H9 (cell line): ENCODE data around the gene TNK2. TPM values are rescaled to one million over a fixed set of nuclear protein-coding genes. Genes with fewer than 3 reads are reported as not detected.

Experiments
- DNase-seq: peaks from one replicate; pipeline ENCODE4 v3.0.0-alpha.2; 2017
- H2AFZ ChIP-seq: one replicate; pipeline ENCODE4 v1.6.1; 2013; ENCODE audit warnings: mild to moderate bottlenecking, low read length, control low read depth, moderate library complexity
- H2AK5ac ChIP-seq: 2 replicates; pipeline ENCODE4 v1.6.1; 2013; ENCODE audit warnings: low read length, control low read depth, mixed read lengths; ENCODE audit not compliant: insufficient read length
- H2BK120ac ChIP-seq: one replicate; pipeline ENCODE4 v1.6.1; 2013; ENCODE audit warnings: low read depth, mild to moderate bottlenecking, low read length, control low read depth, inconsistent platforms; ENCODE audit not compliant: poor library complexity, severe bottlenecking
- H2BK12ac ChIP-seq: 2 replicates; pipeline ENCODE4 v1.6.1; 2013; ENCODE audit warnings: low read length, control low read depth, mixed read lengths, low read depth; ENCODE audit not compliant: insufficient read length
- H2BK15ac ChIP-seq: 2 replicates; pipeline ENCODE4 v1.6.1; 2013; ENCODE audit warnings: low read depth, low read length, control low read depth
- H2BK20ac ChIP-seq: one replicate; pipeline ENCODE4 v1.6.1; 2013; ENCODE audit warnings: low read depth, mild to moderate bottlenecking, low read length, control low read depth, inconsistent platforms; ENCODE audit not compliant: poor library complexity, severe bottlenecking
- H2BK5ac ChIP-seq: 2 replicates; pipeline ENCODE4 v1.6.1; 2013; ENCODE audit warnings: low read length, control low read depth, mixed read lengths; ENCODE audit not compliant: insufficient read length
- H3K14ac ChIP-seq: 2 replicates; pipeline ENCODE4 v1.6.1; 2013; ENCODE audit warnings: low read length, control low read depth; ENCODE audit not compliant: insufficient read depth
- H3K18ac ChIP-seq: 2 replicates; pipeline ENCODE4 v1.6.1; 2013; ENCODE audit warnings: low read depth, mild to moderate bottlenecking, mixed read lengths, low read length, control low read depth; ENCODE audit not compliant: insufficient read length
- H3K23ac ChIP-seq: 2 replicates; pipeline ENCODE4 v1.6.1; 2013; ENCODE audit warnings: low read length, control low read depth, mixed read lengths, low read depth; ENCODE audit not compliant: insufficient read length
- H3K23me2 ChIP-seq: 2 replicates; pipeline ENCODE4 v1.6.1; 2013; ENCODE audit warnings: low read depth, mild to moderate bottlenecking, mixed read lengths, low read length, control low read depth; ENCODE audit not compliant: insufficient read length, poor library complexity, severe bottlenecking
- H3K27ac ChIP-seq: 2 replicates; pipeline ENCODE4 v1.5.1; 2013; ENCODE audit warnings: low read length, control low read depth, mixed read lengths, low read depth; ENCODE audit not compliant: insufficient read length
- H3K27me3 ChIP-seq: 2 replicates; pipeline ENCODE4 v1.6.1; 2013; ENCODE audit warnings: low read length, control low read depth, inconsistent platforms; ENCODE audit not compliant: insufficient read depth
- H3K4ac ChIP-seq: 2 replicates; pipeline ENCODE4 v1.6.1; 2013; ENCODE audit warnings: low read depth, mild to moderate bottlenecking, control low read depth, inconsistent platforms, low read length, moderate library complexity
- H3K4me1 ChIP-seq: 2 replicates; pipeline ENCODE4 v1.6.1; 2013; ENCODE audit warnings: low read length, control low read depth, inconsistent platforms; ENCODE audit not compliant: insufficient read depth
- H3K4me2 ChIP-seq: 2 replicates; pipeline ENCODE4 v1.6.1; 2013; ENCODE audit warnings: low read length, control low read depth, mixed read lengths; ENCODE audit not compliant: insufficient read length, insufficient read depth
- H3K56ac ChIP-seq: 2 replicates; pipeline ENCODE4 v1.6.1; 2013; ENCODE audit warnings: low read depth, mild to moderate bottlenecking, mixed read lengths, low read length, control low read depth; ENCODE audit not compliant: insufficient read length
- H3K79me1 ChIP-seq: 2 replicates; pipeline ENCODE4 v1.6.1; 2013; ENCODE audit warnings: low read depth, mild to moderate bottlenecking, moderate library complexity, low read length, control low read depth, inconsistent platforms; ENCODE audit not compliant: insufficient read depth, poor library complexity, severe bottlenecking
- H3K79me2 ChIP-seq: 2 replicates; pipeline ENCODE4 v1.6.1; 2013; ENCODE audit warnings: low read length, control low read depth, inconsistent platforms; ENCODE audit not compliant: insufficient read depth
- H3K9ac ChIP-seq: 2 replicates; pipeline ENCODE4 v1.6.1; 2013; ENCODE audit warnings: low read length, control low read depth, mixed read lengths; ENCODE audit not compliant: insufficient read length; ENCODE audit errors: extremely low read depth
- H3K9me3 ChIP-seq: one replicate; pipeline ENCODE4 v1.6.1; 2013; ENCODE audit warnings: low read depth, low read length, inconsistent platforms; ENCODE audit not compliant: control insufficient read depth
- H3T11ph ChIP-seq: one replicate; pipeline ENCODE4 v1.6.1; 2013; ENCODE audit warnings: mild to moderate bottlenecking, low read length, control low read depth, inconsistent platforms
- H4K20me1 ChIP-seq: one replicate; pipeline ENCODE4 v1.6.1; 2013; ENCODE audit not compliant: control insufficient read depth, insufficient read length, insufficient read depth
- H4K5ac ChIP-seq: 2 replicates; pipeline ENCODE4 v1.6.1; 2013; ENCODE audit warnings: low read depth, mild to moderate bottlenecking, mixed read lengths, low read length, control low read depth; ENCODE audit not compliant: insufficient read length
- H4K8ac ChIP-seq: replicated peaks from 2 replicates; pipeline ENCODE4 v1.6.1; 2013; ENCODE audit warnings: low read length, control low read depth, mixed read lengths, low read depth; ENCODE audit not compliant: insufficient read length
- H4K91ac ChIP-seq: 2 replicates; pipeline ENCODE4 v1.6.1; 2013; ENCODE audit warnings: low read depth, mild to moderate bottlenecking, moderate library complexity, mixed read lengths, low read length, control low read depth; ENCODE audit not compliant: insufficient read length
- H3K27ac Mint-ChIP-seq, 3 experiments: 2 replicates in 2 of 3; 3 replicates in 1 of 3; pipeline ENCODE4 v1.8.0; 2020 to 2021; ENCODE audit warnings: mixed read lengths in 3 of 3, mild to moderate bottlenecking in 1 of 3, moderate library complexity in 1 of 3
- H3K27me3 Mint-ChIP-seq: 2 replicates; pipeline ENCODE4 v1.8.0; 2021; ENCODE audit warnings: low read depth, mild to moderate bottlenecking, moderate library complexity, mixed read lengths
- H3K36me3 Mint-ChIP-seq, 3 experiments: 2 replicates in 2 of 3; 3 replicates in 1 of 3; pipeline ENCODE4 v1.8.0; 2020 to 2021; ENCODE audit warnings: low read depth in 3 of 3, mixed read lengths in 3 of 3; ENCODE audit not compliant: insufficient read depth in 1 of 3
- H3K4me1 Mint-ChIP-seq, 2 experiments: 2 replicates each; pipeline ENCODE4 v1.8.0; 2020; ENCODE audit warnings: mixed read lengths in 2 of 2
- H3K4me3 Mint-ChIP-seq, 2 experiments: 2 replicates in 1 of 2; 3 replicates in 1 of 2; pipeline ENCODE4 v1.8.0; 2020 to 2021; ENCODE audit warnings: mild to moderate bottlenecking in 2 of 2, mixed read lengths in 2 of 2, moderate library complexity in 1 of 2
- H3K9me3 Mint-ChIP-seq, 2 experiments: 2 replicates in 1 of 2; 3 replicates in 1 of 2; pipeline ENCODE4 v1.8.0; 2020; ENCODE audit warnings: mild to moderate bottlenecking in 2 of 2, mixed read lengths in 2 of 2, moderate library complexity in 1 of 2
- WGBS: extraction: QIAGEN DNeasy Blood & Tissue Kit; methylation state at CpG from one replicate; pipeline ENCODE4 v1.1.7; 2013; ENCODE audit warnings: missing lambda C conversion rate, low lambda C conversion rate, mixed read lengths; ENCODE audit not compliant: insufficient read length; ENCODE audit errors: extremely low coverage; 5-methylcytosine and 5-hydroxymethylcytosine counted together
- total RNA-seq: library from RNA; stranded (reverse); gene quantifications from 2 replicates; pipeline ENCODE4 v1.2.1, GENCODE V29; 2021
- TF ChIP-seq, protein P1 (sequence below): fragments of 200-600 bp; sonication (generic); conservative IDR thresholded peaks from 3 replicates; pipeline ENCODE4 v1.8.0; 2021; ENCODE audit warnings: antibody characterized with exemption, mild to moderate bottlenecking

TNK2 gene
- total RNA-seq, 1 experiment from 2014 or later = 34.5 TPM

DNA sequence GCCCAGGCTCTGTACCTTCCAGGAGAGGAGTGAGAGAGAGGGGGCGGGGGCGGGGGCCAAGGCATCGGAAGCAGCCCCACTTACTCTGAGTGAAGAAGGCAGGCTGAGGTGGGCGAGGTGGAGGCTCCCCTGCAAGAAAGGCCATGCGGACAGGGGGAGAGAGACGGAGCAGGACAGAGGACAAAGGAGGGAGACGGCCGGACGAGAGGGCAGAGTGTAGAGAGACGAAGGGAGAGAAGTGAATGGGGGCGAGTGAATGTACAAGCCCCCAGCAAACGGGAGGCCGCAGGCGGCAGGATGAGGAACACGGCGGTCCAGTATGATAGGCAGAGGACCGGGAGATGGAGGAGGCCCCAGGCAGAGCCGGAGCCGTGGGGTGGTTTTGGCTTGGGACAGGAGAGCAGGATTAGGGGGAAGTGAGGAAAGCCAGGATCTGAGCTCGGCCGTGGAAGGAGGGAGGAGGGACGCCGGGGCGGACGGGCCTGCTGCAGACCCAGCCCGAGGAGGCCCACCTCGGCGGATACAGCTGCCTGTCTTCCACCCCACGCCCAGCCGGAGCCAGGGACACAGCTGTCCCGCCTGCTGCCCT, 38.8 kb downstream of the TNK2 start:
- Histone ChIP-seq H3K27ac (no peak overlapping the region), H3K27me3 (no peaks in the 10 kb centered on the region), H3K4me2 (no peak overlapping the region), H2BK120ac (no peak overlapping the region), H4K5ac (no peak overlapping the region), H4K8ac (no peak overlapping the region), H3K23ac (no peak overlapping the region), H2BK15ac (no peak overlapping the region), H2BK12ac (no peak overlapping the region), H3K79me2 (no peaks in the 10 kb centered on the region), H4K20me1 (peaks cover 2% of the 10 kb centered on the region), H3K79me1 (no peaks in the 10 kb centered on the region), H3K23me2 (no peaks in the 10 kb centered on the region), H3K56ac (no peak overlapping the region), H3K4ac (no peak overlapping the region), H2BK5ac (no peak overlapping the region), H3K9me3 (no peaks in the 10 kb centered on the region), H2BK20ac (no peak overlapping the region), H2AK5ac (no peak overlapping the region), H3K18ac (no peak overlapping the region), H4K91ac (no peak overlapping the region), H3T11ph (no peak overlapping the region), H3K4me1 (no peaks in the 10 kb centered on the region), H3K9ac (no peak overlapping the region), H2AFZ (no peak overlapping the region), H3K14ac (no peak overlapping the region)
- no peak overlapping the region for H3K4me3 Mint-ChIP-seq
- H3K27me3 Mint-ChIP-seq = no peaks in the 10 kb centered on the region
- no CpG with 5 or more reads among the region's 31 CpGs for WGBS
- DNase-seq = no peak
- TF ChIP-seq, protein P1, sequence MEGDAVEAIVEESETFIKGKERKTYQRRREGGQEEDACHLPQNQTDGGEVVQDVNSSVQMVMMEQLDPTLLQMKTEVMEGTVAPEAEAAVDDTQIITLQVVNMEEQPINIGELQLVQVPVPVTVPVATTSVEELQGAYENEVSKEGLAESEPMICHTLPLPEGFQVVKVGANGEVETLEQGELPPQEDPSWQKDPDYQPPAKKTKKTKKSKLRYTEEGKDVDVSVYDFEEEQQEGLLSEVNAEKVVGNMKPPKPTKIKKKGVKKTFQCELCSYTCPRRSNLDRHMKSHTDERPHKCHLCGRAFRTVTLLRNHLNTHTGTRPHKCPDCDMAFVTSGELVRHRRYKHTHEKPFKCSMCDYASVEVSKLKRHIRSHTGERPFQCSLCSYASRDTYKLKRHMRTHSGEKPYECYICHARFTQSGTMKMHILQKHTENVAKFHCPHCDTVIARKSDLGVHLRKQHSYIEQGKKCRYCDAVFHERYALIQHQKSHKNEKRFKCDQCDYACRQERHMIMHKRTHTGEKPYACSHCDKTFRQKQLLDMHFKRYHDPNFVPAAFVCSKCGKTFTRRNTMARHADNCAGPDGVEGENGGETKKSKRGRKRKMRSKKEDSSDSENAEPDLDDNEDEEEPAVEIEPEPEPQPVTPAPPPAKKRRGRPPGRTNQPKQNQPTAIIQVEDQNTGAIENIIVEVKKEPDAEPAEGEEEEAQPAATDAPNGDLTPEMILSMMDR = no peak
- H3K27ac Mint-ChIP-seq = peak overlapping the region; percentile 28 to 81 (median 75); a peak in 5 of 7 replicates
- peaks cover 0 to 17% (median 9%) of the 10 kb centered on the region in 3 experiments; a peak in 6 of 7 replicates for H3K36me3 Mint-ChIP-seq
- H3K4me1 Mint-ChIP-seq = no peaks in the 10 kb centered on the region
- no peaks in the 10 kb centered on the region for H3K9me3 Mint-ChIP-seq
